ENCODE results near the gene SLC35G6. TPM values are rescaled to one million over a fixed set of nuclear protein-coding genes. Genes with fewer than 3 reads are reported as not detected.

SLC35G6 gene
- total RNA-seq, 1 experiment from 2014 or later, result not detected

GRCh38 chr17:7495906-7496434 lies 14.7 kb downstream of the SLC35G6 start:
- in situ Hi-C loops (cut with HindIII; ENCODE audit: low pct_unique_long_range_greater_than_20kb, low sequenced_read_pairs), result no loop called here
- DNase-seq (ENCODE audit: low read depth), result no peak

GRCh38 chr17:7496470-7497183 lies 15.4 kb downstream of the SLC35G6 start:
- in situ Hi-C loops (cut with HindIII; ENCODE audit: low pct_unique_long_range_greater_than_20kb, low sequenced_read_pairs), result no loop called here
- DNase-seq (ENCODE audit: low read depth), result no peak

- in situ Hi-C loops (cut with HindIII; ENCODE audit: low pct_unique_long_range_greater_than_20kb, low sequenced_read_pairs), result no loop called here
- no peak for DNase-seq (ENCODE audit: low read depth)
Observed at GRCh38 chr17:7497228-7497627, 16.0 kb downstream of the SLC35G6 start.

- in situ Hi-C loops (cut with HindIII; ENCODE audit: low pct_unique_long_range_greater_than_20kb, low sequenced_read_pairs), result no loop called here
- DNase-seq (ENCODE audit: low read depth), result no peak
Observed at GRCh38 chr17:7497636-7498035, 16.4 kb downstream of the SLC35G6 start.

- in situ Hi-C loops (cut with HindIII; ENCODE audit: low pct_unique_long_range_greater_than_20kb, low sequenced_read_pairs), result no loop called here
- no peak for DNase-seq (ENCODE audit: low read depth)
Observed at GRCh38 chr17:7499161-7499560, 17.9 kb downstream of the SLC35G6 start.

- in situ Hi-C loops (cut with HindIII; ENCODE audit: low pct_unique_long_range_greater_than_20kb, low sequenced_read_pairs), result no loop called here
- DNase-seq (ENCODE audit: low read depth), result no peak
Observed at GRCh38 chr17:7501729-7502128, 20.5 kb downstream of the SLC35G6 start.

- no peak for DNase-seq (ENCODE audit: low read depth)
- in situ Hi-C loops (cut with HindIII; ENCODE audit: low pct_unique_long_range_greater_than_20kb, low sequenced_read_pairs), result no loop called here
Observed at GRCh38 chr17:7502171-7502847, 21.1 kb downstream of the SLC35G6 start.

- in situ Hi-C loops (cut with HindIII; ENCODE audit: low pct_unique_long_range_greater_than_20kb, low sequenced_read_pairs), result no loop called here
Observed at GRCh38 chr17:7502987-7503386, 21.7 kb downstream of the SLC35G6 start.

GRCh38 chr17:7503521-7503920 lies 22.3 kb downstream of the SLC35G6 start:
- no peak for DNase-seq (ENCODE audit: low read depth)
- in situ Hi-C loops (cut with HindIII; ENCODE audit: low pct_unique_long_range_greater_than_20kb, low sequenced_read_pairs), result no loop called here

More at GRCh38 chr17:7502987-7503386, 21.7 kb downstream of the SLC35G6 start:
- no peak for DNase-seq (ENCODE audit: low read depth)

- in situ Hi-C loops (cut with HindIII; ENCODE audit: low pct_unique_long_range_greater_than_20kb, low sequenced_read_pairs), result no loop called here
- no peak for DNase-seq (ENCODE audit: low read depth)
Observed at GRCh38 chr17:7508145-7508544, 26.9 kb downstream of the SLC35G6 start.

- in situ Hi-C loops (cut with HindIII; ENCODE audit: low pct_unique_long_range_greater_than_20kb, low sequenced_read_pairs), result no loop called here
Observed at GRCh38 chr17:7508846-7509245, 27.6 kb downstream of the SLC35G6 start.

GRCh38 chr17:7509937-7510336 lies 28.7 kb downstream of the SLC35G6 start:
- in situ Hi-C loops (cut with HindIII; ENCODE audit: low pct_unique_long_range_greater_than_20kb, low sequenced_read_pairs), result no loop called here

More at GRCh38 chr17:7508846-7509245, 27.6 kb downstream of the SLC35G6 start:
- no peak for DNase-seq (ENCODE audit: low read depth)

GRCh38 chr17:7511108-7511507 lies 29.9 kb downstream of the SLC35G6 start:
- DNase-seq (ENCODE audit: low read depth), result no peak
- in situ Hi-C loops (cut with HindIII; ENCODE audit: low pct_unique_long_range_greater_than_20kb, low sequenced_read_pairs), result no loop called here

More at GRCh38 chr17:7509937-7510336, 28.7 kb downstream of the SLC35G6 start:
- DNase-seq (ENCODE audit: low read depth), result no peak

- in situ Hi-C loops (cut with HindIII; ENCODE audit: low pct_unique_long_range_greater_than_20kb, low sequenced_read_pairs), result no loop called here
Observed at GRCh38 chr17:7512105-7512504, 30.9 kb downstream of the SLC35G6 start.

GRCh38 chr17:7512824-7513540 lies 31.7 kb downstream of the SLC35G6 start:
- in situ Hi-C loops (cut with HindIII; ENCODE audit: low pct_unique_long_range_greater_than_20kb, low sequenced_read_pairs), result no loop called here
- DNase-seq (ENCODE audit: low read depth), result no peak

More at GRCh38 chr17:7512105-7512504, 30.9 kb downstream of the SLC35G6 start:
- no peak for DNase-seq (ENCODE audit: low read depth)

GRCh38 chr17:7513850-7514419 lies 32.7 kb downstream of the SLC35G6 start:
- no peak for DNase-seq (ENCODE audit: low read depth)
- in situ Hi-C loops (cut with HindIII; ENCODE audit: low pct_unique_long_range_greater_than_20kb, low sequenced_read_pairs), result no loop called here

- in situ Hi-C loops (cut with HindIII; ENCODE audit: low pct_unique_long_range_greater_than_20kb, low sequenced_read_pairs), result no loop called here
- no peak for DNase-seq (ENCODE audit: low read depth)
Observed at GRCh38 chr17:7515911-7516610, 34.8 kb downstream of the SLC35G6 start.

- no peak for DNase-seq (ENCODE audit: low read depth)
Observed at GRCh38 chr17:7523033-7523432, 41.8 kb downstream of the SLC35G6 start.

More at GRCh38 chr17:7523033-7523432, 41.8 kb downstream of the SLC35G6 start:
- in situ Hi-C loops (cut with HindIII; ENCODE audit: low pct_unique_long_range_greater_than_20kb, low sequenced_read_pairs), result no loop called here

All from Caki2 (cell line).